ENCODE data around the gene OSBPL5.
A peak's percentile ranks its signal among the peaks of the same experiment; 100 is the strongest.

Gene OSBPL5

GRCh38 chr11:3058753-3059664 lies 106.1 kb downstream of the OSBPL5 start:
- no peak for DNase-seq (ENCODE audit: low read depth in 1 of 2, low spot score in 1 of 2)

GRCh38 chr11:3057069-3057963 lies 107.8 kb downstream of the OSBPL5 start, which contains the start of gene CARS1:
CARS1 (minus strand) TSS chr11:3057423; CDS start chr11:3057367, 56 bp downstream.
- DNase-seq (ENCODE audit: low read depth in 1 of 2, low spot score in 1 of 2): peak; percentile 80 to 93

- DNase-seq (ENCODE audit: low read depth in 1 of 2, low spot score in 1 of 2): peak in 1 of 2 donors; percentile 10
Observed at GRCh38 chr11:3056296-3057068, 108.6 kb downstream of the OSBPL5 start.

- no peak for DNase-seq (ENCODE audit: low read depth in 1 of 2, low spot score in 1 of 2)
Observed at GRCh38 chr11:3055891-3056290, 109.2 kb downstream of the OSBPL5 start.

GRCh38 chr11:3052567-3052966 lies 112.5 kb downstream of the OSBPL5 start:
- DNase-seq (ENCODE audit: low read depth in 1 of 2, low spot score in 1 of 2): no peak

- no peak for DNase-seq (ENCODE audit: low read depth in 1 of 2, low spot score in 1 of 2)
Observed at GRCh38 chr11:3052109-3052479, 113.0 kb downstream of the OSBPL5 start.

- DNase-seq (ENCODE audit: low read depth in 1 of 2, low spot score in 1 of 2): no peak
Observed at GRCh38 chr11:3051196-3052108, 113.7 kb downstream of the OSBPL5 start.

- DNase-seq (ENCODE audit: low read depth in 1 of 2, low spot score in 1 of 2): no peak
Observed at GRCh38 chr11:3050386-3051195, 114.5 kb downstream of the OSBPL5 start.

- peak; percentile 44 to 65 for DNase-seq (ENCODE audit: low read depth in 1 of 2, low spot score in 1 of 2)
Observed at GRCh38 chr11:3049430-3050243, 115.5 kb downstream of the OSBPL5 start.

GRCh38 chr11:3047637-3048036 lies 117.5 kb downstream of the OSBPL5 start:
- DNase-seq (ENCODE audit: low read depth in 1 of 2, low spot score in 1 of 2): no peak

GRCh38 chr11:3046641-3047040 lies 118.5 kb downstream of the OSBPL5 start:
- no peak for DNase-seq (ENCODE audit: low read depth in 1 of 2, low spot score in 1 of 2)

GRCh38 chr11:3046190-3046589 lies 118.9 kb downstream of the OSBPL5 start:
- DNase-seq (ENCODE audit: low read depth in 1 of 2, low spot score in 1 of 2): no peak

GRCh38 chr11:3044915-3045314 lies 120.2 kb downstream of the OSBPL5 start:
- no peak for DNase-seq (ENCODE audit: low read depth in 1 of 2, low spot score in 1 of 2)

GRCh38 chr11:3044004-3044403 lies 121.1 kb downstream of the OSBPL5 start:
- no peak for DNase-seq (ENCODE audit: low read depth in 1 of 2, low spot score in 1 of 2)

GRCh38 chr11:3043315-3043871 lies 121.7 kb downstream of the OSBPL5 start:
- DNase-seq (ENCODE audit: low read depth in 1 of 2, low spot score in 1 of 2): no peak

GRCh38 chr11:3042496-3043314 lies 122.4 kb downstream of the OSBPL5 start:
- DNase-seq (ENCODE audit: low read depth in 1 of 2, low spot score in 1 of 2): no peak

Data from activated T-helper 1 cell treated with anti-CD3 and anti-CD28 coated beads, Interleukin-2, amount 50 U/mL, for 16 hours (primary cell).